GM23338 (cell line): Measurements from ENCODE around the gene TNFSF4. TPM values are rescaled to one million over a fixed set of nuclear protein-coding genes. Genes with fewer than 3 reads are reported as not detected.

Experiments
- ATAC-seq: fragments of 200-7000 bp; cut with Tn5 transposase; 3 replicates; pipeline ENCODE4 v1.9.1; 2020
- DNase-seq: peaks from one replicate; pipeline ENCODE4 v3.0.0-alpha.2; 2015; ENCODE audit warnings: low spot score
- H2AFZ ChIP-seq: fragments of 200-600 bp; sonication (generic); 2 replicates; pipeline ENCODE4 v1.8.0; 2016; ENCODE audit warnings: antibody characterized with exemption, mild to moderate bottlenecking, moderate library complexity
- H3F3A ChIP-seq: fragments of 200-600 bp; sonication (generic); replicated peaks from 2 replicates; pipeline ENCODE4 v1.8.0; 2017; ENCODE audit warnings: antibody characterized with exemption, mixed run types, low read depth
- H3K27ac ChIP-seq: fragments of 200-600 bp; sonication (generic); 2 replicates; pipeline ENCODE4 v1.6.1; 2016; ENCODE audit warnings: low read depth
- H3K27me3 ChIP-seq: fragments of 200-600 bp; sonication (generic); 2 replicates; pipeline ENCODE4 v1.8.0; 2016; ENCODE audit warnings: mild to moderate bottlenecking, mixed run types, moderate library complexity; ENCODE audit not compliant: insufficient read depth
- H3K36me3 ChIP-seq: fragments of 200-600 bp; sonication (generic); 2 replicates; pipeline ENCODE4 v1.8.0; 2016; ENCODE audit warnings: mild to moderate bottlenecking; ENCODE audit not compliant: insufficient read depth
- H3K4me1 ChIP-seq: fragments of 200-600 bp; sonication (generic); 2 replicates; pipeline ENCODE4 v1.8.0; 2016; ENCODE audit warnings: mild to moderate bottlenecking, moderate library complexity; ENCODE audit not compliant: insufficient read depth
- H3K4me2 ChIP-seq: fragments of 200-600 bp; sonication (generic); 2 replicates; pipeline ENCODE4 v1.7.1; 2017; ENCODE audit warnings: mixed run types
- H3K4me3 ChIP-seq: fragments of 200-600 bp; sonication (generic); 2 replicates; pipeline ENCODE4 v1.6.1; 2016; ENCODE audit warnings: mixed run types
- H3K79me2 ChIP-seq: fragments of 200-600 bp; sonication (generic); replicated peaks from 2 replicates; pipeline ENCODE4 v1.8.0; 2017; ENCODE audit warnings: mild to moderate bottlenecking; ENCODE audit not compliant: insufficient read depth
- H3K9me2 ChIP-seq: fragments of 200-600 bp; sonication (generic); 2 replicates; pipeline ENCODE4 v1.8.0; 2017; ENCODE audit not compliant: insufficient read depth
- H4K20me1 ChIP-seq: fragments of 200-600 bp; sonication (generic); replicated peaks from 2 replicates; pipeline ENCODE4 v1.8.0; 2017; ENCODE audit warnings: mild to moderate bottlenecking; ENCODE audit not compliant: insufficient read depth
- H3K27ac Mint-ChIP-seq: 2 replicates; pipeline ENCODE4 v1.8.0; 2020; ENCODE audit warnings: inconsistent platforms, mild to moderate bottlenecking, moderate library complexity, mixed read lengths
- H3K27me3 Mint-ChIP-seq: 3 replicates; pipeline ENCODE4 v1.8.0; 2022; ENCODE audit warnings: low read depth, mild to moderate bottlenecking, moderate library complexity, mixed read lengths, inconsistent platforms; ENCODE audit not compliant: insufficient read depth, poor library complexity
- H3K36me3 Mint-ChIP-seq: 3 replicates; pipeline ENCODE4 v1.8.0; 2021; ENCODE audit warnings: low read depth, mild to moderate bottlenecking, inconsistent platforms, moderate library complexity, mixed read lengths
- H3K4me1 Mint-ChIP-seq: 3 replicates; pipeline ENCODE4 v1.8.0; 2020; ENCODE audit warnings: mild to moderate bottlenecking, inconsistent platforms, mixed read lengths
- H3K4me3 Mint-ChIP-seq: 3 replicates; pipeline ENCODE4 v1.8.0; 2021; ENCODE audit warnings: moderate library complexity, mild to moderate bottlenecking, inconsistent platforms, mixed read lengths
- H3K9me3 Mint-ChIP-seq: 3 replicates; pipeline ENCODE4 v1.8.0; 2020; ENCODE audit warnings: moderate library complexity, mild to moderate bottlenecking, inconsistent platforms, mixed read lengths
- EZH2phosphoT487 ChIP-seq: fragments of 200-600 bp; sonication (generic); IDR thresholded peaks from one replicate; pipeline ENCODE4 v1.8.1; 2018; ENCODE audit warnings: antibody characterized with exemption; ENCODE audit not compliant: unreplicated experiment
- JUNB ChIP-seq: IDR thresholded peaks from one replicate; pipeline ENCODE4 v1.6.1; 2016; ENCODE audit warnings: antibody characterized with exemption; ENCODE audit not compliant: unreplicated experiment
- ZNF114 ChIP-seq: fragments of 250-450 bp; sonication (Bioruptor Pico); IDR thresholded peaks from 2 replicates; pipeline ENCODE4 v1.5.0; 2020; ENCODE audit warnings: mild to moderate bottlenecking, moderate library complexity
- polyA plus RNA-seq: library from polyadenylated mRNA; unstranded; fragments of >200 nt; fragmentation: Nextera tagmentation; extraction: Ambion mirVana; gene quantifications from 2 replicates; pipeline ENCODE4 v1.2.1, GENCODE V29; 2016
- total RNA-seq: library from RNA; depleted of rRNA; stranded (reverse); fragments of >200 nt; shearing (Covaris generic); gene quantifications from 2 replicates; pipeline ENCODE4 v1.2.3, GENCODE V29; 2014
- TF ChIP-seq, protein P1 (sequence below): fragments of 250-450 bp; sonication (Bioruptor Pico); IDR thresholded peaks from 2 replicates; pipeline ENCODE4 v1.5.0; 2020; ENCODE audit warnings: mild to moderate bottlenecking, moderate library complexity
- TF ChIP-seq, protein P2 (sequence below), 2 experiments: fragments of 200-600 bp in 1 of 2; sonication (generic) in 1 of 2; conservative IDR thresholded peaks; 2 replicates each; pipeline versions ENCODE4 v1.5.1 to v1.6.1; 2016 to 2017; ENCODE audit warnings: antibody characterized with exemption in 2 of 2, low read depth in 2 of 2, mild to moderate bottlenecking in 2 of 2, moderate library complexity in 1 of 2

The TNFSF4 gene
- total and polyA plus RNA-seq, 2 experiments from 2014 or later: 0.55 to 1.5 TPM

DNA sequence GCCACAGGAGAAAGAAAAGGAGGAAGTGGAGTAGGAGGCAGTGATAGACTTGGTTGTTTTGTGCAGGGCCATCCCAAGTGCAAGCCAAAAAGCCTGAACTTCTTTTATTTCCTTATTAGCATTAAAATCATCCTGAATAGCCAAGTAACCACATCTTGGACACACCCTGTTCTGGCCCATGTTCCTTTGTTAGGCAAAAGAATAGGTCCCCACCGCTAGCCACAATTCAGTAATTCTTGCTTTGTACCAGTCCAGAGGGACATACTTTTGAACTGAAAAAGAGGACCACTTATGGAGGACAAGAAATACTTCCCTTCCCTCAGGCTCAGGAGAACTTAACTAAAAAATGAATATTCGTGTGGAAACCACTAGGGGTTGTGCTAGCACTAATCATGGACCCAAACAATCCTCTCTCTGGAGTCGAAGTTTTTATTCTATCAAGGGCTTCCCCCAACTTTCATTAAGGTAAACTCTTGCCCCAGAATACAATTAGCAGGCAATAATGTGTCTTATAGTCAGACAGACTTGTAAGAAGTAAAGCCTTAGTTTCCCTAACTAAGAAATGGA, 19.4 kb downstream of the TNFSF4 start:
- peaks cover 14% of the 10 kb centered on the region; the same call in 1 of the 2 replicates for H3K9me2 ChIP-seq
- no peaks in the 10 kb centered on the region for H3F3A ChIP-seq
- H3K27ac Mint-ChIP-seq: no peak overlapping the region
- H2AFZ ChIP-seq: no peak overlapping the region
- no peaks in the 10 kb centered on the region for H3K27me3 Mint-ChIP-seq
- no peaks in the 10 kb centered on the region for H3K36me3 ChIP-seq
- ATAC-seq (no peak), DNase-seq (no peak)
- H3K4me2 ChIP-seq: no peak overlapping the region
- H3K4me3 Mint-ChIP-seq: no peak overlapping the region
- H3K36me3 Mint-ChIP-seq: no peaks in the 10 kb centered on the region
- no peaks in the 10 kb centered on the region for H4K20me1 ChIP-seq
- no peak overlapping the region for H3K27ac ChIP-seq
- no peaks in the 10 kb centered on the region for H3K79me2 ChIP-seq
- no peaks in the 10 kb centered on the region for H3K4me1 Mint-ChIP-seq
- H3K4me3 ChIP-seq: no peak overlapping the region
- H3K9me3 Mint-ChIP-seq: no peaks in the 10 kb centered on the region
- no peaks in the 10 kb centered on the region for H3K27me3 ChIP-seq
- H3K4me1 ChIP-seq: no peaks in the 10 kb centered on the region
- TF ChIP-seq, protein P1, sequence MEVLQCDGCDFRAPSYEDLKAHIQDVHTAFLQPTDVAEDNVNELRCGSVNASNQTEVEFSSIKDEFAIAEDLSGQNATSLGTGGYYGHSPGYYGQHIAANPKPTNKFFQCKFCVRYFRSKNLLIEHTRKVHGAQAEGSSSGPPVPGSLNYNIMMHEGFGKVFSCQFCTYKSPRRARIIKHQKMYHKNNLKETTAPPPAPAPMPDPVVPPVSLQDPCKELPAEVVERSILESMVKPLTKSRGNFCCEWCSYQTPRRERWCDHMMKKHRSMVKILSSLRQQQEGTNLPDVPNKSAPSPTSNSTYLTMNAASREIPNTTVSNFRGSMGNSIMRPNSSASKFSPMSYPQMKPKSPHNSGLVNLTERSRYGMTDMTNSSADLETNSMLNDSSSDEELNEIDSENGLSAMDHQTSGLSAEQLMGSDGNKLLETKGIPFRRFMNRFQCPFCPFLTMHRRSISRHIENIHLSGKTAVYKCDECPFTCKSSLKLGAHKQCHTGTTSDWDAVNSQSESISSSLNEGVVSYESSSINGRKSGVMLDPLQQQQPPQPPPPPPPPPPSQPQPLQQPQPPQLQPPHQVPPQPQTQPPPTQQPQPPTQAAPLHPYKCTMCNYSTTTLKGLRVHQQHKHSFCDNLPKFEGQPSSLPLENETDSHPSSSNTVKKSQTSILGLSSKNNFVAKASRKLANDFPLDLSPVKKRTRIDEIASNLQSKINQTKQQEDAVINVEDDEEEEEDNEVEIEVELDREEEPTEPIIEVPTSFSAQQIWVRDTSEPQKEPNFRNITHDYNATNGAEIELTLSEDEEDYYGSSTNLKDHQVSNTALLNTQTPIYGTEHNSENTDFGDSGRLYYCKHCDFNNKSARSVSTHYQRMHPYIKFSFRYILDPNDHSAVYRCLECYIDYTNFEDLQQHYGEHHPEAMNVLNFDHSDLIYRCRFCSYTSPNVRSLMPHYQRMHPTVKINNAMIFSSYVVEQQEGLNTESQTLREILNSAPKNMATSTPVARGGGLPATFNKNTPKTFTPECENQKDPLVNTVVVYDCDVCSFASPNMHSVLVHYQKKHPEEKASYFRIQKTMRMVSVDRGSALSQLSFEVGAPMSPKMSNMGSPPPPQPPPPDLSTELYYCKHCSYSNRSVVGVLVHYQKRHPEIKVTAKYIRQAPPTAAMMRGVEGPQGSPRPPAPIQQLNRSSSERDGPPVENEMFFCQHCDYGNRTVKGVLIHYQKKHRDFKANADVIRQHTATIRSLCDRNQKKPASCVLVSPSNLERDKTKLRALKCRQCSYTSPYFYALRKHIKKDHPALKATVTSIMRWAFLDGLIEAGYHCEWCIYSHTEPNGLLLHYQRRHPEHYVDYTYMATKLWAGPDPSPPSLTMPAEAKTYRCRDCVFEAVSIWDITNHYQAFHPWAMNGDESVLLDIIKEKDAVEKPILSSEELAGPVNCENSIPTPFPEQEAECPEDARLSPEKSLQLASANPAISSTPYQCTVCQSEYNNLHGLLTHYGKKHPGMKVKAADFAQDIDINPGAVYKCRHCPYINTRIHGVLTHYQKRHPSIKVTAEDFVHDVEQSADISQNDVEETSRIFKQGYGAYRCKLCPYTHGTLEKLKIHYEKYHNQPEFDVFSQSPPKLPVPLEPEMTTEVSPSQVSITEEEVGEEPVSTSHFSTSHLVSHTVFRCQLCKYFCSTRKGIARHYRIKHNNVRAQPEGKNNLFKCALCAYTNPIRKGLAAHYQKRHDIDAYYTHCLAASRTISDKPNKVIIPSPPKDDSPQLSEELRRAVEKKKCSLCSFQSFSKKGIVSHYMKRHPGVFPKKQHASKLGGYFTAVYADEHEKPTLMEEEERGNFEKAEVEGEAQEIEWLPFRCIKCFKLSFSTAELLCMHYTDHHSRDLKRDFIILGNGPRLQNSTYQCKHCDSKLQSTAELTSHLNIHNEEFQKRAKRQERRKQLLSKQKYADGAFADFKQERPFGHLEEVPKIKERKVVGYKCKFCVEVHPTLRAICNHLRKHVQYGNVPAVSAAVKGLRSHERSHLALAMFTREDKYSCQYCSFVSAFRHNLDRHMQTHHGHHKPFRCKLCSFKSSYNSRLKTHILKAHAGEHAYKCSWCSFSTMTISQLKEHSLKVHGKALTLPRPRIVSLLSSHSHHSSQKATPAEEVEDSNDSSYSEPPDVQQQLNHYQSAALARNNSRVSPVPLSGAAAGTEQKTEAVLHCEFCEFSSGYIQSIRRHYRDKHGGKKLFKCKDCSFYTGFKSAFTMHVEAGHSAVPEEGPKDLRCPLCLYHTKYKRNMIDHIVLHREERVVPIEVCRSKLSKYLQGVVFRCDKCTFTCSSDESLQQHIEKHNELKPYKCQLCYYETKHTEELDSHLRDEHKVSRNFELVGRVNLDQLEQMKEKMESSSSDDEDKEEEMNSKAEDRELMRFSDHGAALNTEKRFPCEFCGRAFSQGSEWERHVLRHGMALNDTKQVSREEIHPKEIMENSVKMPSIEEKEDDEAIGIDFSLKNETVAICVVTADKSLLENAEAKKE (CRISPR knock-in tag): no peak
- TF ChIP-seq EZH2phosphoT487: no peak
- TF ChIP-seq JUNB: no peak
- TF ChIP-seq ZNF114 (CRISPR knock-in tag): no peak
- TF ChIP-seq, protein P2, sequence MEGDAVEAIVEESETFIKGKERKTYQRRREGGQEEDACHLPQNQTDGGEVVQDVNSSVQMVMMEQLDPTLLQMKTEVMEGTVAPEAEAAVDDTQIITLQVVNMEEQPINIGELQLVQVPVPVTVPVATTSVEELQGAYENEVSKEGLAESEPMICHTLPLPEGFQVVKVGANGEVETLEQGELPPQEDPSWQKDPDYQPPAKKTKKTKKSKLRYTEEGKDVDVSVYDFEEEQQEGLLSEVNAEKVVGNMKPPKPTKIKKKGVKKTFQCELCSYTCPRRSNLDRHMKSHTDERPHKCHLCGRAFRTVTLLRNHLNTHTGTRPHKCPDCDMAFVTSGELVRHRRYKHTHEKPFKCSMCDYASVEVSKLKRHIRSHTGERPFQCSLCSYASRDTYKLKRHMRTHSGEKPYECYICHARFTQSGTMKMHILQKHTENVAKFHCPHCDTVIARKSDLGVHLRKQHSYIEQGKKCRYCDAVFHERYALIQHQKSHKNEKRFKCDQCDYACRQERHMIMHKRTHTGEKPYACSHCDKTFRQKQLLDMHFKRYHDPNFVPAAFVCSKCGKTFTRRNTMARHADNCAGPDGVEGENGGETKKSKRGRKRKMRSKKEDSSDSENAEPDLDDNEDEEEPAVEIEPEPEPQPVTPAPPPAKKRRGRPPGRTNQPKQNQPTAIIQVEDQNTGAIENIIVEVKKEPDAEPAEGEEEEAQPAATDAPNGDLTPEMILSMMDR (conservative IDR thresholded peaks at IDR 0.05; ENCODE audit: low read depth in 2 of 2): no peak
